Loucy (cell line): Measurements from ENCODE around the gene MBNL2.

Experiments
- CTCF ChIP-seq: fragments of 200-600 bp; sonication (generic); conservative IDR thresholded peaks from 2 replicates; pipeline ENCODE4 v1.5.1; 2014; ENCODE audit warnings: mild to moderate bottlenecking, antibody characterized with exemption, low read length
- EZH2phosphoT487 ChIP-seq: fragments of 200-600 bp; IDR thresholded peaks from 2 replicates; pipeline ENCODE4 v1.6.1; 2018; ENCODE audit warnings: antibody characterized with exemption, mild to moderate bottlenecking, moderate library complexity, borderline replicate concordance

GRCh38 chr13:97231829-97232196, 9.7 kb downstream of the MBNL2 start:
- no peak for TF ChIP-seq CTCF
- TF ChIP-seq EZH2phosphoT487, result no peak
